Prostate gland (tissue), 2 donors: ENCODE results near the gene FGF19.

Experiments
- CTCF ChIP-seq, 4 experiments: fragments of 200-600 bp in 2 of 4; fragments of 450-650 bp in 2 of 4; sonication (generic) in 2 of 4; IDR thresholded peaks; 1 replicate in 3 of 4; 2 replicates in 1 of 4; pipeline ENCODE4 v1.5.1; 2016 to 2019; ENCODE audit warnings: antibody characterized with exemption in 4 of 4, mild to moderate bottlenecking in 2 of 4, moderate library complexity in 2 of 4
- POLR2A ChIP-seq: fragments of 450-650 bp; IDR thresholded peaks from one replicate; pipeline ENCODE4 v1.6.1; 2016; ENCODE audit warnings: antibody characterized with exemption, mild to moderate bottlenecking

DNA sequence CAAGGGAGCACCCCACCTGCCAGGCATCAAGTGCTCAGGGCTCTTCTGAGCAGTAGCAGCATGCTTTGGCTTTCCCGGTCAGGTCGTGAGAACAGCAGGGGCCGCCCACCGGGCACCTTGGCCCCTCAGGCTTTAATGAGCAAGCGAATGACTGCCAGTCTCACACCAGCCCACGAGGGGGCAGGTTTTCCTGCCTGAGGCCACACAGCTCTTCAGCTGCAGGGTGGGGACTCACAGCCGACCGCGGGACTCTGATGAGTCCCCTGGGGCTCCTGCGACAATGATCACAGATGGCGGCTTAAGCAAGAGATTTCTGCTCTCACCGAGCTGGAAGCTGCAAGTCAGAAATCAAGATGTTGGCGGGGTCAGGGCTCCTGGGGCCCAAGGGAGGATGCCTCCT, 14.3 kb upstream of the FGF19 start:
- TF ChIP-seq POLR2A (no peak), CTCF (IDR thresholded peaks at IDR 0.05) (no peak)
